GM11168 (cell line): ENCODE results near the gene WNT5A.

ENCODE experiments used
- in situ Hi-C: fragments of 300-500 bp; cut with MboI; formaldehyde crosslinking; loops from one replicate; pipeline ENCODE4 v1.12.0; 2022; ENCODE audit warnings: low sequenced_read_pairs; ENCODE audit not compliant: unreplicated experiment

Gene WNT5A

GRCh38 chr3:55486857-55487380, at the start of gene WNT5A:
TSS of gene WNT5A (minus strand) at chr3:55487306. CDS start at chr3:55486985, 321 bp downstream.
- in situ Hi-C loops: loop anchor here (25.0 kb wide), 1 partner anchor 775 kb away; no protein-coding TSS in a partner anchor

- in situ Hi-C loops: no loop called here
These were observed 47.8 kb upstream of the WNT5A start for GRCh38 chr3:55534876-55535275.

- in situ Hi-C loops: no loop called here
These were observed 45.7 kb upstream of the WNT5A start for GRCh38 chr3:55532806-55533205.

- in situ Hi-C loops: no loop called here
These were observed 44.2 kb upstream of the WNT5A start for GRCh38 chr3:55531321-55531720.

- in situ Hi-C loops: no loop called here
These were observed 40.3 kb upstream of the WNT5A start for GRCh38 chr3:55527361-55527760.

GRCh38 chr3:55526332-55527030, 39.4 kb upstream of the WNT5A start:
- in situ Hi-C loops: no loop called here

GRCh38 chr3:55525436-55525835, 38.3 kb upstream of the WNT5A start:
- in situ Hi-C loops: no loop called here

GRCh38 chr3:55524565-55525244, 37.6 kb upstream of the WNT5A start:
- in situ Hi-C loops: no loop called here

GRCh38 chr3:55523471-55523870, 36.4 kb upstream of the WNT5A start:
- in situ Hi-C loops: no loop called here

- in situ Hi-C loops: no loop called here
These were observed 34.8 kb upstream of the WNT5A start for GRCh38 chr3:55521738-55522421.

- in situ Hi-C loops: no loop called here
These were observed 34.1 kb upstream of the WNT5A start for GRCh38 chr3:55521064-55521737.

- in situ Hi-C loops: no loop called here
These were observed 31.9 kb upstream of the WNT5A start for GRCh38 chr3:55519019-55519418.

- in situ Hi-C loops: no loop called here
These were observed 31.3 kb upstream of the WNT5A start for GRCh38 chr3:55518451-55518850.

GRCh38 chr3:55516392-55517030, 29.4 kb upstream of the WNT5A start:
- in situ Hi-C loops: no loop called here

GRCh38 chr3:55515550-55516246, 28.6 kb upstream of the WNT5A start:
- in situ Hi-C loops: no loop called here

GRCh38 chr3:55514962-55515361, 27.9 kb upstream of the WNT5A start:
- in situ Hi-C loops: no loop called here

- in situ Hi-C loops: no loop called here
These were observed 25.7 kb upstream of the WNT5A start for GRCh38 chr3:55512571-55513343.

- in situ Hi-C loops: no loop called here
These were observed 24.9 kb upstream of the WNT5A start for GRCh38 chr3:55511895-55512570.
